ENCODE data around the gene ZKSCAN5.

DNA sequence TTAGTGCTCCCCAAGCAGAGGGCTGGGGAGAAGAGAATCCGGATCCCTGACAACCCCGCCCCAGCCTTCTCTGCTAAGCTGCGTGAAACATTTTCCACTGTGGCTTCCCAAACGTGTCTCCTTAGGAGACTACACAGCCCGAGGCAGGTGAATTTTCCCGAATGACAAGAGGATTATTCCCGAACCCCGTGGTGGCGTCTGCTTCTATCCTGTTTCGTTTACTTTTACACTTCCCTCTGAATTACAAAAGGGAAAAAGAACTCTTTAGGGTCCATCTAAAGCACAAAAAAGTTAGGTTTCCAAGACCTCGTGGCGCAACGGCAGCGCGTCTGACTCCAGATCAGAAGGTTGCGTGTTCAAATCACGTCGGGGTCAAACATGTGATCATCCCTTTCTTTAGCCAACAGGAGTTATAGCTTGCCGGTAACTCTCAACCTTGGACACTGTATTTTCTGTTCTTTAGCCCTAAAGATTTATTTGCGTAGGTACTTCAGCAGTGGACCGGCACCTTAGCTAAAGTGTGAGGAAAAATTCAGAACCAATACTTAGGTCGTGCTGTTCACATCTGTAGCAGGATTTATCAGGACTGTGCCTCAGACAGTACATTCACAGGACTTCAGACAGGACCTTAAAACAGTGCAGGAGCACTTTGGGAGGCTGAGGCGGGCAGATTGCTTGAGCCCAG, 34.9 kb upstream of the ZKSCAN5 start:
- TF ChIP-seq, protein P1, sequence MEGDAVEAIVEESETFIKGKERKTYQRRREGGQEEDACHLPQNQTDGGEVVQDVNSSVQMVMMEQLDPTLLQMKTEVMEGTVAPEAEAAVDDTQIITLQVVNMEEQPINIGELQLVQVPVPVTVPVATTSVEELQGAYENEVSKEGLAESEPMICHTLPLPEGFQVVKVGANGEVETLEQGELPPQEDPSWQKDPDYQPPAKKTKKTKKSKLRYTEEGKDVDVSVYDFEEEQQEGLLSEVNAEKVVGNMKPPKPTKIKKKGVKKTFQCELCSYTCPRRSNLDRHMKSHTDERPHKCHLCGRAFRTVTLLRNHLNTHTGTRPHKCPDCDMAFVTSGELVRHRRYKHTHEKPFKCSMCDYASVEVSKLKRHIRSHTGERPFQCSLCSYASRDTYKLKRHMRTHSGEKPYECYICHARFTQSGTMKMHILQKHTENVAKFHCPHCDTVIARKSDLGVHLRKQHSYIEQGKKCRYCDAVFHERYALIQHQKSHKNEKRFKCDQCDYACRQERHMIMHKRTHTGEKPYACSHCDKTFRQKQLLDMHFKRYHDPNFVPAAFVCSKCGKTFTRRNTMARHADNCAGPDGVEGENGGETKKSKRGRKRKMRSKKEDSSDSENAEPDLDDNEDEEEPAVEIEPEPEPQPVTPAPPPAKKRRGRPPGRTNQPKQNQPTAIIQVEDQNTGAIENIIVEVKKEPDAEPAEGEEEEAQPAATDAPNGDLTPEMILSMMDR (IDR thresholded peaks at IDR 0.05; ENCODE audit: insufficient read depth, low read length, poor library complexity, severe bottlenecking): no peak
- TF ChIP-seq EZH2phosphoT487 (conservative IDR thresholded peaks at IDR 0.05; ENCODE audit: low read length): no peak
